GM18511 (cell line): Measurements from ENCODE around the gene NDUFV2.

Experiments
- ATAC-seq: cut with Tn5 transposase; IDR thresholded peaks from one replicate; pipeline ENCODE4 v1.9.1; 2021; ENCODE audit warnings: mild to moderate bottlenecking, moderate library complexity; ENCODE audit not compliant: unreplicated experiment

The NDUFV2 gene

DNA sequence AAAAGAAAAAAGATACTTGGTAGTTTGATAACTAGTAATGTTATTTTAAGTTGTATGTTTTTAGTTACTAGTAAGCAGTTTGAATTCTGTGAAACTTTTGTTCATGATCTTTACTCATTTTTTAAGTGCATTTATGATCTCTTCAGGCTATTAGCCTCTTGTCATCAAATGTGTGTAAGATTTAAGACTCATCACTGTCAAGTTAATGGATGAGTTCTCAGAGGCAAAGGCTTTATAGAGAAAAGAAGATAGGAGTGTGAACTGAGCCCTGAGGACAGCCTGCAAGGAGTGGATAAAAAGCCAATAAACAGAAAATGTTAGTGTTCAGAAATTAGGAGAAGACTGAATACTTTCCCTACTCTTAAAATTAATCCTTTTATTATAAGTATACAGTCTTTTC, 13.5 kb downstream of the NDUFV2 start:
- no peak for ATAC-seq

GRCh38 chr18:9117980-9118841, 15.7 kb downstream of the NDUFV2 start:
- ATAC-seq, result no peak

DNA sequence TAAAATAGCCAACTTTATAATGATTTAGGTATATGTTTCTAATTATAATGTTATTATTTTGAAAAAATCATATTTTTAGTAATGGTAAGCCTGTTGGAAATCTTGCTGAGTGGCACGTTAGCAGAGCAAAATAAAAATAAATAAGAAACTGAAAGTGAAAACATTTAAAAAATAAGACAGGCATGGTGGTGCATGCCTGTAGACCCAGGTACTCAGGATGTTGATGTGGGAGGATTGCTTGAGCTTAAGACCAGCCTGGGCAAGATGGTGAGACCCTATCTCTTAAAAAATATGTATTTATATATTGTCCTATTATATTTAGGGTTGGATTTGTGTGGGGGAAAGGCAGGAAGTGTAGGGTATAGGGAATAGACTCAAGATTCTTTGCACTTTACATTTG, 18.3 kb downstream of the NDUFV2 start:
- no peak for ATAC-seq

GRCh38 chr18:9123520-9123919, 21.0 kb downstream of the NDUFV2 start:
- ATAC-seq, result no peak

DNA sequence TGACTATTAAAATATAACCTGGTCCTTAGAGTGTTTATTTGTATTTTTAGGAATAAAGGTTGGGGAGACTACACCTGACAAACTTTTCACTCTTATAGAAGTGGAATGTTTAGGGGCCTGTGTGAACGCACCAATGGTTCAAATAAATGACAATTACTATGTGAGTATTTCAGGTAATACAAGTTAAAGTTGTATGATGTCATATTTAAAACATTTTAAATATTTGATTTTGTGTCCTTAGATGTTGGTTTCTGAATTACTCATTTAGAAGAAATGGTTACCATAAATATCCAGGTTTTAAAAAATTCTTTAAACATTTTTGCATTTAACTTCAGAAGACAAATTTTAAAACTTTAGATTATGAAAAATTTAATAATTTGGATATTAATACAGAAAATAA, 22.3 kb downstream of the NDUFV2 start:
- no peak for ATAC-seq

DNA sequence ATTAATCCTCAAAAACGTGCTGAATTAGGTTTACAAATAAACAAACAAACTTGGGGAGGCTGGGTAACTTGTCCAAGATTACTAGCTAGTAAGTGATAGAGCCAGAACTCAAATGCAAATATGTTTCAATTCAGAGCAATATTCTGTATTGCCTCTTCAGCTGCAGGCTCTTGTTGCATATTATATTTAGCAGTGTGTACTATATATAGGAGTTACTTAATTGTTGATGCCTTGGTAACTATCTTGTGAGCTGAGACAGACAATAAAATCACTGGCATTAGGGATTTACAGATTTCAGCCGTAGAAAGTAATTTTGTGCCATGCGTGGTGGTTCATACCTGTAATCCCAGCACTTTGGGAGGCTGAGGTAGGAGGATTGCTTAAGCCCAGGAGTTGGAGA, 23.8 kb downstream of the NDUFV2 start:
- no peak for ATAC-seq

DNA sequence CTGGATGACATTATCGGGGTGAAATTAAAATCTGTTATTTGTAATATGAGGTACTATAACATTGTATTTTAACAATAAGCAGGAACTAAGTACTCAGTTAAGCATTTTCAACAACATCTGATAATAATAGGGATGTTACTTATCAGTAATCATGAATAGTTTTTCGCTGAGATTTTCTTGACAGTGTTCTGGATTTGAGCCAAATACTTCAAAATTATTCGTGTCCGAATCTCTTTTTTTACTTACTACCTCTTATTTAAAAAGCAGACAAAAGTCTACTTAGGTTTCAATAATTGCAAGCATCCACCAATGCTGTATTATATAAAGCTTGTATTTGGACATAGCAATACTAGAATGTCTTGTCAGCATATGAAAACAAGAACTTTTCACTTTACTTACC, 27.7 kb downstream of the NDUFV2 start:
- ATAC-seq, result no peak

DNA sequence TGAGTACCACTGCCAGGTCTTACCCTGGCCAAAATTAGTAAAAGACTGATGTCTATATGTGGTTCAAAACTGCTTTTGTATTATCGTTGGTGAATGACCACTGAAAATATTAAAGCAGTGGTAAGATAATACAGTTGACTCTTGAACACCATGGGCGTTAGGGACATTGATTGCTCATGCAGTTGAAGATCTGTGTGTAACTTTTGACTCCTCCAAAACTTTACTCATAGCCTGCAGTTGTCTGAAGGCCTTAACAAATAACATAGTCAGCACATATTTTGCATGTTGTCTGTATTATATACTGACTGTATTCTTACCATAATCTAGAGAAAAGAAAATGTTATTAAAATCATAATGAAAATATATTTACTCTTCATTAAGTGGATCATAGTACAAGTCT, 28.3 kb downstream of the NDUFV2 start:
- no peak for ATAC-seq

DNA sequence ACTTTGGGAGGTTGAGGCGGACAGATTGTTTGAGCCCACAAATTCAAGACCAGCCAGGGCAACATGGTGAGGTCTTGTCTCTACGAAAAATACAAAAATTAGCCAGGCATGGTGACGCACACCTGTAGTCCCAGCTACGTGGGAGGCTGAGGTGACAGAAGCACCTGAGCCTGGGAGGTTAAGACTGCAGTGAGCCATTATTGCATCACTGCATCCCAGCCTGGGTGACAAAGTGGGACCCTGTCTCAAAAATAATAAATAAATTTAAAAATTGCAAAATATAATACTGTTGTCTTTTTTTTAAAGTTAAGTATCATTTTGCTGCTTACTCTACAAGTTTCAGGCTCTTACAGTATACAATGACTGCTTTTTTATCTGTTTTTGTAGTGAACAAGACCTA, 30.1 kb downstream of the NDUFV2 start:
- no peak for ATAC-seq

DNA sequence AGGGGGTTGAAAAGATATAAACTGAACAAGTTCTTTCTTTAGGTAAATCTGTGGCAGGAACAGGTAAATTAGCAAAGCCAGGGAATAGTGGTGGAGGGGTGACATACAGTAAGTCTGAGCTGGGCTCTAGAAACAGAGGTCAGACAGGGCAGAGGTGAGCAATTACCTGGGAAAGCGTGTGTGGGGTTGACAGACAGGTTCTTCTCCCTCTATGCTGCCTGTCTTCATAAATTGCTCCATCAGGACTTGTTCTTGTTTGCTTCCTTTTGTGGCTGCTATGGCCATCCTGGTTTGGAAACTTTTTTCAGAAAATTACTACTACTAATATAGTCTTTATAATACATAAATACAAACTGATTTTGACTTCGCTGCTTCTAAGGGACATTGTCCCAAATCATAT, 30.7 kb downstream of the NDUFV2 start:
- no peak for ATAC-seq

GRCh38 chr18:9135081-9135911, 32.8 kb downstream of the NDUFV2 start:
- ATAC-seq, result no peak

DNA sequence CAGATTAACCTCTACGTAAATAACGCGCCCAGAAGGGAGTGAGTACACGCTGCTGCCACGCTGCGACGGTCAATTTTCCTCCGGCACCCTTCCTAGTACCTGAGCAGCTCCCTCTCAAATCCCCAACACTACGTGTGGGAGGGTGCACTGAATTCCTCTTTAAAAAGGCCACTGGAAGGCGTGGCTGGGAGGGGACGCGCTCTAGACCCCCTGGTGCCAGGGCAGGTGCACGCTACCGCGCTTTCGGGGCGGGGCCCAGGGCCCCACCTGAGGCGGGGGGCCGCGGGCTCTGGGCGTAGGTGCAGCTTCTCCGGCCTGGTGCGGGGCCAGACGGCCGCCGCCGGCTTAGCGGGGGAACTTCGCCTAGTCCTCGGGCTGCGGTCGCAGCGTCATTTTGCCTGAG, 33.4 kb downstream of the NDUFV2 start:
- ATAC-seq, result peak; percentile 25

DNA sequence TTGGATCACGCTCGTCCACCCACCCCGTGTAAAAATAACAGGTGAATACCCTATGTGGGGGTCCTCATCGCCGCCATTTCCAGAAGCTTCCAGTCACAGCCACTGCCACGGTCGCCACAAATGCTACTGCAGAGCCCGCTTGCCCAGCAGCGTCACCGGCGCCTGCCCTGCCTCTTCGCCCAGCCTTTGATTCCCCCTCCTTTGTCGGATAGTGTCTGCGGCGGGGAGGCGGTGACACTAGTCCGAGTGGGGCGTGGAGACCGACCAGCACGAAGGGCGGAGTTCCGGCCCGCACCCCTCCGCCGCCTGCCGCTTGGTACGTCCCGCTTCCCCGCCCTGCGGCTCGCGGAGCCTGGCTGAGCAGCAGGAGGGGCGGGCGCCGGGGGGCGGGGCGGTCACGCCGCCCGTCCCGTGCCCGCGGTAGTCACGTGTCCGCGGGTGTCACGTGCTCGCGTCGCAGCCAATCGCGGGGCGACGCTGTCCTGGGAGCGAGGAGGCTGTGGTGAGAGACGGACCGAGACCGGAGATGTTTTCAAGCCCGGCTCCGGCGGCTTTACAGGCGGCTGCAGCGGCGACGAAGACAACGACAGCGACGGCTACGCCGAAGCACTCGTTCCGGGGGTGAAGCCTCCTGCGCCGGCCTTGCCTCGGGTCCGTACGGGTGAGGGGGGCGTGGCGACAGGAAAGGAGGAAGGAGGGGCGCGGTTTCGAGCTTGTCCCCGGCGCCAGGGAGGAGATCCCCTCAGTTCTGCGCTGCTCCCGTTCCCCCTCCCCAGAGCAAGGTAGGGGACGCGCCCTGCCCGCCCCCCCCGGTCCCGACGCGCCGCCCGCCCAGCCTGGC, 34.0 kb downstream of the NDUFV2 start, which contains the start of gene ANKRD12:
ANKRD12 (plus strand) TSS at position 467 of the 841 bp plus-strand sequence. CDS start 45,652 bp downstream, outside the sequence.
- peak; percentile 73 for ATAC-seq

DNA sequence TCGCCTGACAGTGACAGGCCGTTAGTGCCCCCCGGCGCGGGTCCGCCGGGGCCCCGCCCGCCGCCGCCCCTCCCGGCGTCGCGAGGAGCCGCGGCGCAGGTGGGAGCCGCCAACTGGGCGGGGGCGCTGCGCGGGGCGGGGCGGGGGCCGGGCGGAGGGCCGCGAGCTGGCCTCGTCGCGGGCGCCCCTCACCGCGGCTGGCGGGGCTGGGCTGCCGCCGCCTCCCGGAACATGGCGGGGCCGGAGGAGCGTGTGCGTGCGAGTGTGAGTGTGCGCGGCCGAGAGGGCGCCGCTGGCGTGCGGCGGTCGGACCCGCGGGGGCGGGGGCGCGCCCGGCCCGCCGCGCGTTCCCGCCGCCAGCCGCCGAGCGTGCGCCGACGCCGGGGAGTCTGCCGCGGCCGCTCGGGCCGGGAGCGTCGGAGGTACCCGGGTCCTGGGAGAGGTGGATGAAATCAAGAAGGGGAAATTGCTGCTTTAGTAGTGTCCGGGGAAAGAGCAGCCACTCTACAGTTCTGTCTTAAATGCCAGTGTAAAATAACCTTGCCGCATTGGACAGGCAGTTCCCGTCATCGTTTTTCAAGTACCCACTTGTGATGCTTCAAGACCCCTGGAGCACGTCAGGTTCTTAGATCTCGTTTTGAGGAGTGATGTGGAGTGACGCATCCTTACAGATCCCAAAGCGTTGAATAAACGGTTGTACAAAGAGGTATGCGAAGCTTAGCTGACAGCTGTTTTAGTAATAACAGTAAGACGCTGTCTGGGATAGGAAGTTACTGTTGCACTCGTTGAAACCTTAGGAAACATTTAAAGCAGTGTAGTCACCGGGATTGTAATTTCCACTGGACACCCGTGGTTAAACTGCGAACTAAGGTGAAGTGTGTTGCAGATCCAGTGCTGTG, 34.9 kb downstream of the NDUFV2 start:
- peak; percentile 42 for ATAC-seq

- ATAC-seq, result no peak
Observed at GRCh38 chr18:9139400-9140039, 37.0 kb downstream of the NDUFV2 start.

DNA sequence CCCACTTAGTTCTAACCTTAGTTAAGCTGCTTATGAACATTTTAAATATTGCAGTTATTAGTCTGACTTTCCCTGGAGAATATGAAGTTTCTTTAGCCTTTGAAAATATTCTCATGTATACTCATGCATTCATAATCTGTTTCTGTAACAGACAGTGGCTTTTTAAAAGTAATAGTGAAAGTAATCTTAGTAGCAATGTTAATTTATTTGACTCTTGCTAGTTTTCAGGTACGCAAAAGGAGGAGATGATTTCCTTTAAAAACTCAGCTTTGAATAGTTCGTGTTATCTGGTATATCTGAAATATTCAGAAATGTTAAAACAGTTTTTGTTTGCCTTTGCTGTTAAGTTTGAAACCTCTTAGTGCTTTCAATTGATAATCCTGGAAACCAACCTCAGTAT, 37.9 kb downstream of the NDUFV2 start:
- ATAC-seq, result no peak

DNA sequence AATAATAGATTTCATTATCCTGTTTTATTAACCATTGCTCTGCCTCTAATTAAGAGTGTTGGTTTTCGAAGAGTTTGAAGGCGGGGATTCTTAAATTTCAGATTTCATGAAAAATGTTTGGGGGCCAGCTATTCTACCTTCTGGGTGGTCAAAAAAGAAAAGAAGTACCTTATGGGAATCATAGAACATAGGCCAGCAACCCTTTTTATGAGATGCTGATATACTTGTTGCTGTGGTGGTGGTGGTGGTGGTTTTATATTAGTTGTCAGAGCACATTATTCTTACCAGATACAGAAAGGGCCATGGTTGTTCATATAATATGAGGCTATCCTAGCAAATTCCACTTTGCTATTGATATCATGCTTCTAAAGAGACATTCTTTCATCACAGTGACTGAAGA, 38.5 kb downstream of the NDUFV2 start:
- no peak for ATAC-seq

- ATAC-seq, result no peak
Observed at GRCh38 chr18:9146224-9146623, 43.7 kb downstream of the NDUFV2 start.

- ATAC-seq, result peak; percentile 57
Observed at GRCh38 chr18:9147440-9148202, 45.1 kb downstream of the NDUFV2 start.
